HEK293 (cell line): ENCODE results near the gene SEPTIN12.

Experiments used
- CTCF ChIA-PET: fragments of 350-600 bp; formaldehyde crosslinking; extraction: SDS; loops from one replicate; lab custom pipeline; 2021; ENCODE audit warnings: antibody characterized with exemption; lab: Yijun Ruan, JAX
- POLR2A ChIA-PET: fragments of 300-600 bp; formaldehyde crosslinking; extraction: SDS; loops from one replicate; lab custom pipeline; 2020; ENCODE audit warnings: antibody characterized with exemption, inconsistent platforms; lab: Yijun Ruan, JAX
- H3K27ac ChIP-seq: fragments of 200-500 bp; sonication (Bioruptor generic); 2 replicates; pipeline ENCODE4 v1.5.1; 2014; ENCODE audit warnings: low read depth, low read length, control low read depth, inconsistent platforms; ENCODE audit errors: extremely low read depth
- H3K36me3 ChIP-seq, 2 experiments: fragments of 200-500 bp in 1 of 2; sonication (Bioruptor generic) in 1 of 2; 1 replicate in 1 of 2; 2 replicates in 1 of 2; pipeline ENCODE4 v1.5.1; 2014 to 2017; ENCODE audit warnings: inconsistent platforms in 2 of 2, low read length in 2 of 2; ENCODE audit not compliant: control insufficient read depth in 2 of 2, insufficient read depth in 1 of 2
- H3K4me1 ChIP-seq: fragments of 200-500 bp; sonication (Bioruptor generic); 2 replicates; pipeline ENCODE4 v1.5.1; 2014; ENCODE audit warnings: mild to moderate bottlenecking, low read length, inconsistent platforms; ENCODE audit not compliant: control insufficient read depth, insufficient read depth
- H3K4me3 ChIP-seq: 2 replicates; pipeline ENCODE4 v1.5.1; 2011; ENCODE audit warnings: low read depth, mild to moderate bottlenecking, control low read depth, low read length, moderate library complexity
- H3K9me3 ChIP-seq: fragments of 200-500 bp; sonication (Bioruptor generic); 2 replicates; pipeline ENCODE4 v1.5.1; 2014; ENCODE audit warnings: low read depth, low read length, inconsistent platforms; ENCODE audit not compliant: control insufficient read depth, insufficient read depth
- KLF16 ChIP-seq: fragments of 450-650 bp; formaldehyde crosslinking; IDR thresholded peaks from 2 replicates; pipeline ENCODE4 v1.5.1; 2017; ENCODE audit warnings: missing biosample characterization, missing genetic modification characterization
- SCRT2 ChIP-seq: fragments of 450-650 bp; formaldehyde crosslinking; IDR thresholded peaks from 2 replicates; pipeline ENCODE4 v1.5.1; 2016; ENCODE audit warnings: missing biosample characterization, missing genetic modification characterization
- ZBTB1 ChIP-seq: fragments of 450-650 bp; formaldehyde crosslinking; IDR thresholded peaks from 2 replicates; pipeline ENCODE4 v1.5.1; 2016; ENCODE audit warnings: missing biosample characterization, missing genetic modification characterization
- ZBTB17 ChIP-seq: fragments of 450-650 bp; formaldehyde crosslinking; IDR thresholded peaks from 2 replicates; pipeline ENCODE4 v1.5.1; 2016; ENCODE audit warnings: missing biosample characterization, missing genetic modification characterization
- ZBTB8A ChIP-seq: fragments of 450-650 bp; formaldehyde crosslinking; IDR thresholded peaks from 2 replicates; pipeline ENCODE4 v1.5.1; 2016; ENCODE audit warnings: missing biosample characterization, missing genetic modification characterization
- ZNF10 ChIP-seq: fragments of 450-650 bp; formaldehyde crosslinking; IDR thresholded peaks from 2 replicates; pipeline ENCODE4 v1.5.1; 2017; ENCODE audit warnings: missing biosample characterization, missing genetic modification characterization
- ZNF146 ChIP-seq: fragments of 450-650 bp; formaldehyde crosslinking; IDR thresholded peaks from 2 replicates; pipeline ENCODE4 v1.5.1; 2016; ENCODE audit warnings: missing biosample characterization, missing genetic modification characterization
- ZNF221 ChIP-seq: fragments of 450-650 bp; formaldehyde crosslinking; IDR thresholded peaks from 2 replicates; pipeline ENCODE4 v1.5.1; 2017; ENCODE audit warnings: missing biosample characterization, missing genetic modification characterization, borderline replicate concordance
- ZNF37A ChIP-seq: fragments of 450-650 bp; IDR thresholded peaks from 2 replicates; pipeline ENCODE4 v1.5.1; 2018; ENCODE audit warnings: missing biosample characterization, missing genetic modification characterization
- ZNF48 ChIP-seq: fragments of 450-650 bp; formaldehyde crosslinking; IDR thresholded peaks from 2 replicates; pipeline ENCODE4 v1.5.1; 2016; ENCODE audit warnings: missing biosample characterization, missing genetic modification characterization
- ZNF501 ChIP-seq: fragments of 450-650 bp; formaldehyde crosslinking; IDR thresholded peaks from 2 replicates; pipeline ENCODE4 v1.5.1; 2016; ENCODE audit warnings: missing biosample characterization, missing genetic modification characterization
- ZNF600 ChIP-seq: fragments of 450-650 bp; formaldehyde crosslinking; IDR thresholded peaks from 2 replicates; pipeline ENCODE4 v1.5.1; 2016; ENCODE audit warnings: missing biosample characterization, missing genetic modification characterization
- ZNF76 ChIP-seq: fragments of 450-650 bp; formaldehyde crosslinking; IDR thresholded peaks from 2 replicates; pipeline ENCODE4; 2016; ENCODE audit warnings: low read depth, missing biosample characterization, missing genetic modification characterization, borderline replicate concordance
- TF ChIP-seq, protein P1 (sequence below): fragments of 450-650 bp; formaldehyde crosslinking; IDR thresholded peaks from 2 replicates; pipeline ENCODE4 v1.5.1; 2017; ENCODE audit warnings: missing biosample characterization, missing genetic modification characterization
- TF ChIP-seq, protein P2 (sequence below): fragments of 450-650 bp; formaldehyde crosslinking; IDR thresholded peaks from 2 replicates; pipeline ENCODE4 v1.5.1; 2017; ENCODE audit warnings: missing biosample characterization, mild to moderate bottlenecking, missing genetic modification characterization, moderate library complexity
- TF ChIP-seq, protein P3 (sequence below): fragments of 450-650 bp; formaldehyde crosslinking; IDR thresholded peaks from 2 replicates; pipeline ENCODE4 v1.5.1; 2016; ENCODE audit warnings: missing biosample characterization, missing genetic modification characterization
- TF ChIP-seq, protein P4 (sequence below): fragments of 450-650 bp; formaldehyde crosslinking; IDR thresholded peaks from 2 replicates; pipeline ENCODE4 v1.5.1; 2017; ENCODE audit warnings: missing biosample characterization, missing genetic modification characterization
- TF ChIP-seq, protein P5 (sequence below): fragments of 450-650 bp; formaldehyde crosslinking; IDR thresholded peaks from 2 replicates; pipeline ENCODE4 v1.5.1; 2016; ENCODE audit warnings: missing biosample characterization, missing genetic modification characterization
- TF ChIP-seq, protein P6 (sequence below): fragments of 450-650 bp; formaldehyde crosslinking; IDR thresholded peaks from 2 replicates; pipeline ENCODE4 v1.5.1; 2016; ENCODE audit warnings: missing biosample characterization, missing genetic modification characterization
- TF ChIP-seq, protein P7 (sequence below): fragments of 450-650 bp; IDR thresholded peaks from 2 replicates; pipeline ENCODE4 v1.5.1; 2018; ENCODE audit warnings: missing biosample characterization, missing genetic modification characterization
- TF ChIP-seq, protein P8 (sequence below): fragments of 450-650 bp; formaldehyde crosslinking; IDR thresholded peaks from 2 replicates; pipeline ENCODE4 v1.5.1; 2016; ENCODE audit warnings: missing biosample characterization, missing genetic modification characterization

The SEPTIN12 gene

DNA sequence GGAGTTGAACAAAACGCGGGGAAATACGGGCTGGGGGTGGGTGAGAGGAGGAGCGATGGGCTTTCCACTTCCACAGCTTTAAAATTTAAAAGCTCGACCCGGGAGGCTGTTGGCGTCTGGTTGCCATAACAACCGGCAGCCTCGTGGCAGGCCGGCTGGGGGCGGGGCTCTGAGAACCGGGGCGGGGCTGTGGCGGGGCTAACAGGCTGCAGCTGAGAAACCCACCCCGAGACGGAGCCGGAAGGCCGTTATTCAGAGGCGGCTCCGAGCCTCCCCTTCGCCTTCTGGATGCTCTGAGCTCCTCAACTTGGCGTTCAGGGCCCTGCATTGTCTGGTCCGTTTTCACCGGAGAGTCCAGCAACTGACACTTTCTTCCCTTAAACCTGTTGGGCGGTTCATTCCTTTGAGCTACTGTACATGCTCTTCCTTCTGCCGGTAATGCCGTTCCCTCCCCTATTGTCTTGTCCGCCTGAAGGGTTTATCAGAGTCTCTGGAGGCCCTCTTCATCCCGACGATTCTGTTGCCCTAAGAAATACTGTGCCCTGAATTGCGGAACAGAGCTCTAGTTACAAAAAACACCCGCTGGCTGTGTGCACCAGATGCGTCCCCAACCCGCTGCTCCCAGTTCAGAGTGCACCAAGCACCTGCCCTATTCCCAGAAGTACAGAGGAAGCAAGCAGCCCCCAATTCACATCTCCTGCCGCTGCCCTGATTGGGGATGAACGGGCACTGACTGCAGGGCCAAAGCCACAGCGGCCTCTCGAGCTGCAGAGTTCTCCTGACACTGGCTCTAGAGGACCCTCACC, 53.2 kb downstream of the SEPTIN12 start:
- H3K4me1 ChIP-seq = no peaks in the 10 kb centered on the region
- H3K9me3 ChIP-seq = no peaks in the 10 kb centered on the region
- POLR2A ChIA-PET = interaction anchor here (0.6 to 3.0 kb wide), 28 partner anchors 10 to 258 kb away, joined by 3 to 43 read pairs (median 4); partner anchors contain the start of genes GLYR1, MGRN1, NUDT16L1 and ROGDI
- peak overlapping the region; percentile 91; the same call in 1 of the 2 replicates for H3K27ac ChIP-seq
- H3K36me3 ChIP-seq = peaks cover 0 to 19% of the 10 kb centered on the region in 2 experiments; a peak in 2 of 3 replicates
- CTCF ChIA-PET = interaction anchor here (0.7 to 1.7 kb wide), 2 partner anchors 62 to 221 kb away, joined by 3 to 10 read pairs; no protein-coding TSS in a partner anchor
- peak overlapping the region; percentile 94 for H3K4me3 ChIP-seq
- TF ChIP-seq ZNF76 (tag by site-specific recombination) = no peak
- TF ChIP-seq ZNF501 (tag by site-specific recombination) = no peak
- TF ChIP-seq, protein P1, sequence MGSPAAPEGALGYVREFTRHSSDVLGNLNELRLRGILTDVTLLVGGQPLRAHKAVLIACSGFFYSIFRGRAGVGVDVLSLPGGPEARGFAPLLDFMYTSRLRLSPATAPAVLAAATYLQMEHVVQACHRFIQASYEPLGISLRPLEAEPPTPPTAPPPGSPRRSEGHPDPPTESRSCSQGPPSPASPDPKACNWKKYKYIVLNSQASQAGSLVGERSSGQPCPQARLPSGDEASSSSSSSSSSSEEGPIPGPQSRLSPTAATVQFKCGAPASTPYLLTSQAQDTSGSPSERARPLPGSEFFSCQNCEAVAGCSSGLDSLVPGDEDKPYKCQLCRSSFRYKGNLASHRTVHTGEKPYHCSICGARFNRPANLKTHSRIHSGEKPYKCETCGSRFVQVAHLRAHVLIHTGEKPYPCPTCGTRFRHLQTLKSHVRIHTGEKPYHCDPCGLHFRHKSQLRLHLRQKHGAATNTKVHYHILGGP = no peak
- peak; percentile 76 for TF ChIP-seq SCRT2 (tag by site-specific recombination)
- no peak for TF ChIP-seq ZNF221 (tag by site-specific recombination)
- TF ChIP-seq, protein P2, sequence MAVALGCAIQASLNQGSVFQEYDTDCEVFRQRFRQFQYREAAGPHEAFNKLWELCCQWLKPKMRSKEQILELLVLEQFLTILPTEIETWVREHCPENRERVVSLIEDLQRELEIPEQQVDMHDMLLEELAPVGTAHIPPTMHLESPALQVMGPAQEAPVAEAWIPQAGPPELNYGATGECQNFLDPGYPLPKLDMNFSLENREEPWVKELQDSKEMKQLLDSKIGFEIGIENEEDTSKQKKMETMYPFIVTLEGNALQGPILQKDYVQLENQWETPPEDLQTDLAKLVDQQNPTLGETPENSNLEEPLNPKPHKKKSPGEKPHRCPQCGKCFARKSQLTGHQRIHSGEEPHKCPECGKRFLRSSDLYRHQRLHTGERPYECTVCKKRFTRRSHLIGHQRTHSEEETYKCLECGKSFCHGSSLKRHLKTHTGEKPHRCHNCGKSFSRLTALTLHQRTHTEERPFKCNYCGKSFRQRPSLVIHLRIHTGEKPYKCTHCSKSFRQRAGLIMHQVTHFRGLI (tag by site-specific recombination) = 0 out of 2 replicates have a peak, but pooled peaks have one; percentile 8
- TF ChIP-seq ZBTB17 (tag by site-specific recombination) = peak; percentile 62; the same call in 1 of the 2 replicates
- TF ChIP-seq, protein P3, sequence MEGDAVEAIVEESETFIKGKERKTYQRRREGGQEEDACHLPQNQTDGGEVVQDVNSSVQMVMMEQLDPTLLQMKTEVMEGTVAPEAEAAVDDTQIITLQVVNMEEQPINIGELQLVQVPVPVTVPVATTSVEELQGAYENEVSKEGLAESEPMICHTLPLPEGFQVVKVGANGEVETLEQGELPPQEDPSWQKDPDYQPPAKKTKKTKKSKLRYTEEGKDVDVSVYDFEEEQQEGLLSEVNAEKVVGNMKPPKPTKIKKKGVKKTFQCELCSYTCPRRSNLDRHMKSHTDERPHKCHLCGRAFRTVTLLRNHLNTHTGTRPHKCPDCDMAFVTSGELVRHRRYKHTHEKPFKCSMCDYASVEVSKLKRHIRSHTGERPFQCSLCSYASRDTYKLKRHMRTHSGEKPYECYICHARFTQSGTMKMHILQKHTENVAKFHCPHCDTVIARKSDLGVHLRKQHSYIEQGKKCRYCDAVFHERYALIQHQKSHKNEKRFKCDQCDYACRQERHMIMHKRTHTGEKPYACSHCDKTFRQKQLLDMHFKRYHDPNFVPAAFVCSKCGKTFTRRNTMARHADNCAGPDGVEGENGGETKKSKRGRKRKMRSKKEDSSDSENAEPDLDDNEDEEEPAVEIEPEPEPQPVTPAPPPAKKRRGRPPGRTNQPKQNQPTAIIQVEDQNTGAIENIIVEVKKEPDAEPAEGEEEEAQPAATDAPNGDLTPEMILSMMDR (tag by site-specific recombination) = no peak
- TF ChIP-seq, protein P4, sequence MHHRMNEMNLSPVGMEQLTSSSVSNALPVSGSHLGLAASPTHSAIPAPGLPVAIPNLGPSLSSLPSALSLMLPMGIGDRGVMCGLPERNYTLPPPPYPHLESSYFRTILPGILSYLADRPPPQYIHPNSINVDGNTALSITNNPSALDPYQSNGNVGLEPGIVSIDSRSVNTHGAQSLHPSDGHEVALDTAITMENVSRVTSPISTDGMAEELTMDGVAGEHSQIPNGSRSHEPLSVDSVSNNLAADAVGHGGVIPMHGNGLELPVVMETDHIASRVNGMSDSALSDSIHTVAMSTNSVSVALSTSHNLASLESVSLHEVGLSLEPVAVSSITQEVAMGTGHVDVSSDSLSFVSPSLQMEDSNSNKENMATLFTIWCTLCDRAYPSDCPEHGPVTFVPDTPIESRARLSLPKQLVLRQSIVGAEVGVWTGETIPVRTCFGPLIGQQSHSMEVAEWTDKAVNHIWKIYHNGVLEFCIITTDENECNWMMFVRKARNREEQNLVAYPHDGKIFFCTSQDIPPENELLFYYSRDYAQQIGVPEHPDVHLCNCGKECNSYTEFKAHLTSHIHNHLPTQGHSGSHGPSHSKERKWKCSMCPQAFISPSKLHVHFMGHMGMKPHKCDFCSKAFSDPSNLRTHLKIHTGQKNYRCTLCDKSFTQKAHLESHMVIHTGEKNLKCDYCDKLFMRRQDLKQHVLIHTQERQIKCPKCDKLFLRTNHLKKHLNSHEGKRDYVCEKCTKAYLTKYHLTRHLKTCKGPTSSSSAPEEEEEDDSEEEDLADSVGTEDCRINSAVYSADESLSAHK (tag by site-specific recombination) = 0 out of 2 replicates have a peak, but pooled peaks have one; percentile 7
- TF ChIP-seq, protein P5, sequence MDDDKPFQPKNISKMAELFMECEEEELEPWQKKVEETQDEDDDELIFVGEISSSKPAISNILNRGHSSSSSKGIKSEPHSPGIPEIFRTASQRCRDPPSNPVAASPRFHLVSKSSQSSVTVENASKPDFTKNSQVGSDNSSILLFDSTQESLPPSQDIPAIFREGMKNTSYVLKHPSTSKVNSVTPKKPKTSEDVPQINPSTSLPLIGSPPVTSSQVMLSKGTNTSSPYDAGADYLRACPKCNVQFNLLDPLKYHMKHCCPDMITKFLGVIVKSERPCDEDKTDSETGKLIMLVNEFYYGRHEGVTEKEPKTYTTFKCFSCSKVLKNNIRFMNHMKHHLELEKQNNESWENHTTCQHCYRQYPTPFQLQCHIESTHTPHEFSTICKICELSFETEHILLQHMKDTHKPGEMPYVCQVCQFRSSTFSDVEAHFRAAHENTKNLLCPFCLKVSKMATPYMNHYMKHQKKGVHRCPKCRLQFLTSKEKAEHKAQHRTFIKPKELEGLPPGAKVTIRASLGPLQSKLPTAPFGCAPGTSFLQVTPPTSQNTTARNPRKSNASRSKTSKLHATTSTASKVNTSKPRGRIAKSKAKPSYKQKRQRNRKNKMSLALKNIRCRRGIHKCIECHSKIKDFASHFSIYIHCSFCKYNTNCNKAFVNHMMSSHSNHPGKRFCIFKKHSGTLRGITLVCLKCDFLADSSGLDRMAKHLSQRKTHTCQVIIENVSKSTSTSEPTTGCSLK = no peak
- 0 out of 2 replicates have a peak, but pooled peaks have one; percentile 8 for TF ChIP-seq ZBTB1 (tag by site-specific recombination)
- 0 out of 2 replicates have a peak, but pooled peaks have one; percentile 26 for TF ChIP-seq ZNF10 (tag by site-specific recombination)
- TF ChIP-seq ZNF37A (tag by site-specific recombination) = no peak
- TF ChIP-seq ZBTB8A (tag by site-specific recombination) = no peak
- TF ChIP-seq, protein P6, sequence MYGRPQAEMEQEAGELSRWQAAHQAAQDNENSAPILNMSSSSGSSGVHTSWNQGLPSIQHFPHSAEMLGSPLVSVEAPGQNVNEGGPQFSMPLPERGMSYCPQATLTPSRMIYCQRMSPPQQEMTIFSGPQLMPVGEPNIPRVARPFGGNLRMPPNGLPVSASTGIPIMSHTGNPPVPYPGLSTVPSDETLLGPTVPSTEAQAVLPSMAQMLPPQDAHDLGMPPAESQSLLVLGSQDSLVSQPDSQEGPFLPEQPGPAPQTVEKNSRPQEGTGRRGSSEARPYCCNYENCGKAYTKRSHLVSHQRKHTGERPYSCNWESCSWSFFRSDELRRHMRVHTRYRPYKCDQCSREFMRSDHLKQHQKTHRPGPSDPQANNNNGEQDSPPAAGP (tag by site-specific recombination) = no peak
- no peak for TF ChIP-seq ZNF146
- TF ChIP-seq KLF16 (tag by site-specific recombination) = 0 out of 2 replicates have a peak, but pooled peaks have one; percentile 15
- TF ChIP-seq, protein P7, sequence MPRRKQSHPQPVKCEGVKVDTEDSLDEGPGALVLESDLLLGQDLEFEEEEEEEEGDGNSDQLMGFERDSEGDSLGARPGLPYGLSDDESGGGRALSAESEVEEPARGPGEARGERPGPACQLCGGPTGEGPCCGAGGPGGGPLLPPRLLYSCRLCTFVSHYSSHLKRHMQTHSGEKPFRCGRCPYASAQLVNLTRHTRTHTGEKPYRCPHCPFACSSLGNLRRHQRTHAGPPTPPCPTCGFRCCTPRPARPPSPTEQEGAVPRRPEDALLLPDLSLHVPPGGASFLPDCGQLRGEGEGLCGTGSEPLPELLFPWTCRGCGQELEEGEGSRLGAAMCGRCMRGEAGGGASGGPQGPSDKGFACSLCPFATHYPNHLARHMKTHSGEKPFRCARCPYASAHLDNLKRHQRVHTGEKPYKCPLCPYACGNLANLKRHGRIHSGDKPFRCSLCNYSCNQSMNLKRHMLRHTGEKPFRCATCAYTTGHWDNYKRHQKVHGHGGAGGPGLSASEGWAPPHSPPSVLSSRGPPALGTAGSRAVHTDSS (tag by site-specific recombination) = no peak
- TF ChIP-seq, protein P8, sequence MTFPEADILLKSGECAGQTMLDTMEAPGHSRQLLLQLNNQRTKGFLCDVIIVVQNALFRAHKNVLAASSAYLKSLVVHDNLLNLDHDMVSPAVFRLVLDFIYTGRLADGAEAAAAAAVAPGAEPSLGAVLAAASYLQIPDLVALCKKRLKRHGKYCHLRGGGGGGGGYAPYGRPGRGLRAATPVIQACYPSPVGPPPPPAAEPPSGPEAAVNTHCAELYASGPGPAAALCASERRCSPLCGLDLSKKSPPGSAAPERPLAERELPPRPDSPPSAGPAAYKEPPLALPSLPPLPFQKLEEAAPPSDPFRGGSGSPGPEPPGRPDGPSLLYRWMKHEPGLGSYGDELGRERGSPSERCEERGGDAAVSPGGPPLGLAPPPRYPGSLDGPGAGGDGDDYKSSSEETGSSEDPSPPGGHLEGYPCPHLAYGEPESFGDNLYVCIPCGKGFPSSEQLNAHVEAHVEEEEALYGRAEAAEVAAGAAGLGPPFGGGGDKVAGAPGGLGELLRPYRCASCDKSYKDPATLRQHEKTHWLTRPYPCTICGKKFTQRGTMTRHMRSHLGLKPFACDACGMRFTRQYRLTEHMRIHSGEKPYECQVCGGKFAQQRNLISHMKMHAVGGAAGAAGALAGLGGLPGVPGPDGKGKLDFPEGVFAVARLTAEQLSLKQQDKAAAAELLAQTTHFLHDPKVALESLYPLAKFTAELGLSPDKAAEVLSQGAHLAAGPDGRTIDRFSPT = no peak
- TF ChIP-seq ZNF48 (tag by site-specific recombination) = no peak
- TF ChIP-seq ZNF600 (tag by site-specific recombination) = peak; percentile 64; the same call in 1 of the 2 replicates
